ENCODE results near the gene IGFBP7.

Gene IGFBP7

DNA sequence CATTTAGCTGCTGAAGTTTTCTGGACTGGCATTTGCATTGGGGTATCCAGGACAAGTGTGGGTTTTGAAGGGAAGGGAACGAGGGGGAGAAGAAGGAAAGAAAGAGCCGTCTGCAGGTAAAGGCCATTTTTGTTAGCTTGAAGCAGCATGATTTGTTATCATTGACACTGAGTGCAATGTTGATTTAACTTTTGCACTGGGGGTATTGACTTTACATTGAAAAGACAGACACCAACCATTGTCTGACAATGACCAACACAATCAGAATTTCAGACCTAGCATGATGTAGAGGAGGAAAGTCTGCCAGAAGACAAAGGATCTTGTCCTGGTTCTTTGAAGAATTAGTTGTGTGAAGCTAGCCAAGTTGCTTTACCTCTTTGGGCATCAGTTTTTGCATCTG lies 39.6 kb upstream of the IGFBP7 start:
- intact Hi-C loops (cut with DNase I; ENCODE audit: low total_unique reads), result loop anchor here (2.0 kb wide), 1 partner anchor 43 kb away; no protein-coding TSS in a partner anchor
- Histone ChIP-seq H3K27ac (no peak overlapping the region), H3K4me1 (peaks cover 0 to 7% (median 0%) of the 10 kb centered on the region in 4 donors), H3K9me3 (no peaks in the 10 kb centered on the region), H3K36me3 (no peaks in the 10 kb centered on the region), H3K4me3 (no peak overlapping the region), H3K27me3 (no peaks in the 10 kb centered on the region)
- TF ChIP-seq, protein P1, sequence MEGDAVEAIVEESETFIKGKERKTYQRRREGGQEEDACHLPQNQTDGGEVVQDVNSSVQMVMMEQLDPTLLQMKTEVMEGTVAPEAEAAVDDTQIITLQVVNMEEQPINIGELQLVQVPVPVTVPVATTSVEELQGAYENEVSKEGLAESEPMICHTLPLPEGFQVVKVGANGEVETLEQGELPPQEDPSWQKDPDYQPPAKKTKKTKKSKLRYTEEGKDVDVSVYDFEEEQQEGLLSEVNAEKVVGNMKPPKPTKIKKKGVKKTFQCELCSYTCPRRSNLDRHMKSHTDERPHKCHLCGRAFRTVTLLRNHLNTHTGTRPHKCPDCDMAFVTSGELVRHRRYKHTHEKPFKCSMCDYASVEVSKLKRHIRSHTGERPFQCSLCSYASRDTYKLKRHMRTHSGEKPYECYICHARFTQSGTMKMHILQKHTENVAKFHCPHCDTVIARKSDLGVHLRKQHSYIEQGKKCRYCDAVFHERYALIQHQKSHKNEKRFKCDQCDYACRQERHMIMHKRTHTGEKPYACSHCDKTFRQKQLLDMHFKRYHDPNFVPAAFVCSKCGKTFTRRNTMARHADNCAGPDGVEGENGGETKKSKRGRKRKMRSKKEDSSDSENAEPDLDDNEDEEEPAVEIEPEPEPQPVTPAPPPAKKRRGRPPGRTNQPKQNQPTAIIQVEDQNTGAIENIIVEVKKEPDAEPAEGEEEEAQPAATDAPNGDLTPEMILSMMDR (IDR thresholded peaks at IDR 0.05), result no peak
- no peak for DNase-seq

DNA sequence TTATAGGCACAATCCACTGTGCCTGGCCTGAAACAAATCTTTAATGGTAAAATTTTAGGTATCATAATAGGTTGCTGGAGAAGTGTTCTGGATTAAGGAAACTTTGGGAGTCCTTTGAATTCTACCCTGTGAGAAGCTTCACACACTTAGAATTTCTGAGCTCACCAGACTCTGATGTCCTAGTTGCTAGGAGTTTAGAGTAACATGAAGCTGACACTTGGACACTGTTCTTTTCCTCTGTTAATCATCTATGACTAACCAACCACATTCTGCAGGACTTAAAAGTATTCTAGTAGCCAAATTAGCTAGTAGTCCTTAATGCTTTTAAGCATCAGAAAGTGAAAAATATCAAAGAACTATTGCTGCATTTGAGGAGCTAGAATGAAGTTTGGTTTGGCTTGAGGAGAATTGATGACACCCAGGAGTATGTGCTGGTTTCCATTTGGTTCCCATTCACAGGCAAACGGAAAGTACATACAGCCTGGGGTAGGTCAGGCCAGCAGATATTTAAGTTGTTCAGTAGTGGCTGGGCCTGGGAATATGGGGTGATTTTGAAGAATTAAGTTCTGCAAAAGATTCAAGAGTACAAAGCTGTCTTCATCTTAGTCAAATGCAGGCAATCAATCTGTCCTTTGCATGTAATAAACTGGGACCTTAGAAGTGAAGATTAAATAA lies 38.8 kb upstream of the IGFBP7 start:
- Histone ChIP-seq H3K27ac (no peak overlapping the region), H3K36me3 (no peaks in the 10 kb centered on the region), H3K4me3 (no peak overlapping the region), H3K27me3 (no peaks in the 10 kb centered on the region), H3K4me1 (peaks cover 0 to 7% (median 0%) of the 10 kb centered on the region in 4 donors), H3K9me3 (no peaks in the 10 kb centered on the region)
- no peak for DNase-seq
- intact Hi-C loops (cut with DNase I; ENCODE audit: low total_unique reads), result loop anchor here (2.0 kb wide), 1 partner anchor 44 kb away; no protein-coding TSS in a partner anchor
- TF ChIP-seq, protein P1 (IDR thresholded peaks at IDR 0.05), result no peak

DNA sequence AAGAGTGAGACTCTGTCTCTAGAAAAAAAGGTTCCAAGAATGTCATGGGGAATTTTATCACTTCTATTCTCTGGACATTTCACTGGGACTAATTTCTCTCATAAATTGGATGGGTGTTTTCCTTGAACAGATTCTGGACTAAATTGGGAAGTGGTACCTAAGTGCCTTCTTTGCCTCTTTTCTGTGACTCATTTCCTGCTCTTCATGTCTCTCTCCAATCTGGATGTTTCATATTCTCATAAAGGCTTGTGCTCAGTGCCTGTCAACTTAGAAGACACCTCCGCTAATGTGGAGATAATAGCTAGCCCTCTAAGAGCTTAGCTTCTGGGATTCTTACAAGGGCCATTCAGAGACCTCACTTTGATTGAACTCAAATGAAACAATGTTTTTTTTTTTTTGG lies 38.0 kb upstream of the IGFBP7 start:
- no peaks in the 10 kb centered on the region for H3K27me3 ChIP-seq
- no peak overlapping the region for H3K4me3 ChIP-seq
- intact Hi-C loops (cut with DNase I; ENCODE audit: low total_unique reads), result loop anchor here (2.0 kb wide), 1 partner anchor 45 kb away; no protein-coding TSS in a partner anchor
- peaks cover 0 to 7% (median 0%) of the 10 kb centered on the region in 4 donors for H3K4me1 ChIP-seq
- TF ChIP-seq, protein P1 (IDR thresholded peaks at IDR 0.05), result no peak
- DNase-seq, result no peak
- H3K9me3 ChIP-seq, result no peaks in the 10 kb centered on the region
- no peak overlapping the region for H3K27ac ChIP-seq
- H3K36me3 ChIP-seq, result no peaks in the 10 kb centered on the region

DNA sequence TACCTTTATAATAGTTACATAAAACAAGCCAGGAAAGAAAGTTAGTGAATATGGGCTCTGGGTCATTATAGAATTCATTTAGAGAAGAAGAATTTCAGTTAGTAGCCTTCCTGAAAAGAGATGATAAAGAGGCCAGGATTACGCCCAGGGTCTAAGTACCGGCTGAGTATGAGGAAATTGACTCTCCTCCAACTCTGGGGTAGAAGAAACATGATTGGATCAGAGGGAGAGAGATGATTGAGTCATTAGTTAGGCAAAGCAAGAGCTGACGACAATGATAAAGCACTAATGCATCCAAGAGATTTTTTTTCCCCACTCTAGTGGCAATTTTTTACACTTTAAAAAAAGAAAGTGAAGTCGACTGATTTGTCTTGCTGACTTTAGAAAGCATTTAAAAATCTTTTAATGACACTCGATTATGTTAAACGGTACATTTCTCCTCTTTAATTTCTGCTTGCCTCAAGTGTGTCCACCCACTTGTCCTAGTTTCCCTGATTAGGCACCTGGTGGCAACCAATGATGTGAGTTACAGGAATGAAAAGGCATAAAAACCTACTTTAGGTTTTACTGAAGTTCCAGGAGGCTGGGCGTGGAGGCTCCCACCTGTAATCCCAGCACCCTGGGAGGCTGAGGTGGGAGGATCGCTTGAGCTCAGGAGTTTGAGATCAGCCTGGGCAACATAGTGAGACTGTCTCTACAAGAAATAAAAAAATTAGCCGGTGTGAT lies 37.3 kb upstream of the IGFBP7 start:
- Histone ChIP-seq H3K36me3 (no peaks in the 10 kb centered on the region), H3K9me3 (no peaks in the 10 kb centered on the region), H3K4me1 (peaks cover 0 to 7% (median 0%) of the 10 kb centered on the region in 4 donors), H3K4me3 (no peak overlapping the region), H3K27me3 (no peaks in the 10 kb centered on the region), H3K27ac (no peak overlapping the region)
- TF ChIP-seq, protein P1 (IDR thresholded peaks at IDR 0.05), result no peak
- DNase-seq, result no peak
- intact Hi-C loops (cut with DNase I; ENCODE audit: low total_unique reads), result loop anchor here (2.0 kb wide), 1 partner anchor 45 kb away; no protein-coding TSS in a partner anchor

DNA sequence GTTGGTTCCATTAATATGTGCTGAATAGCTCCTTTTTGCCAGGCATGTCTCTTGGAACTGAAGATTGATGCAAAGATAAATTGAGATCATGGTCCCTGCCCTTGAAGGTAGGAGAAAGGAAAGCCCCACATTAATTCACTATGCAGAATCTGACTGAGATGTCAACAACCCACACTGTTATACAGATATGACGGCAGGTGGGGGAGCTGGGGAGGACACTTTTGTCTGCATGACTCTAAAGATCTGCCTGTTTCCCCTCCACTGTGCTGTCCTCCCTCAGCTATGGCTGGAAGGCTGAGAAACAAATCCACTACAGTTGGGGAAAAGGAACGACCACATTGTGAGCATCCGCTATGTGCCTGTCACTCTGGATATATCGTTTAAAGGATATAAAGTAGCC lies 36.3 kb upstream of the IGFBP7 start:
- Histone ChIP-seq H3K4me1 (peaks cover 0 to 7% (median 0%) of the 10 kb centered on the region in 4 donors), H3K4me3 (no peak overlapping the region), H3K9me3 (no peaks in the 10 kb centered on the region), H3K36me3 (no peaks in the 10 kb centered on the region), H3K27ac (no peak overlapping the region), H3K27me3 (no peaks in the 10 kb centered on the region)
- intact Hi-C loops (cut with DNase I; ENCODE audit: low total_unique reads), result no loop called here
- no peak for DNase-seq
- TF ChIP-seq, protein P1 (IDR thresholded peaks at IDR 0.05), result no peak
